Ecto neural progenitor cell (in vitro differentiated cells): Measurements from ENCODE around the gene MACROH2A2.
A peak's percentile ranks its signal among the peaks of the same experiment; 100 is the strongest.
"Not testable (repeated sequence)": the region's sequence is repeated elsewhere in the genome, so short reads cannot be mapped to it uniquely, and the experiment has no call there.

Experiments
- DNase-seq: peaks from one replicate; pipeline ENCODE4 v3.0.0-alpha.2; 2018; ENCODE audit warnings: low spot score

MACROH2A2 gene

GRCh38 chr10:70101668-70102067 is 49.0 kb downstream of the MACROH2A2 start:
- no peak for DNase-seq

- DNase-seq: peak; percentile 75
Observed at GRCh38 chr10:70106958-70107791, 54.5 kb downstream of the MACROH2A2 start.

GRCh38 chr10:70109064-70109729 is 56.6 kb downstream of the MACROH2A2 start:
- no peak for DNase-seq

GRCh38 chr10:70111496-70111895 is 58.9 kb downstream of the MACROH2A2 start:
- no peak for DNase-seq

- DNase-seq: no peak
Observed at GRCh38 chr10:70112071-70112470, 59.4 kb downstream of the MACROH2A2 start.

GRCh38 chr10:70114902-70115301 is 62.3 kb downstream of the MACROH2A2 start:
- DNase-seq: no peak

- peak; percentile 72 for DNase-seq
Observed at GRCh38 chr10:70115948-70116682, 63.5 kb downstream of the MACROH2A2 start.

GRCh38 chr10:70117646-70118045 is 65.0 kb downstream of the MACROH2A2 start:
- no peak for DNase-seq

- DNase-seq: no peak
Observed at GRCh38 chr10:70118196-70118595, 65.5 kb downstream of the MACROH2A2 start.

GRCh38 chr10:70119197-70119596 is 66.6 kb downstream of the MACROH2A2 start:
- no peak for DNase-seq

GRCh38 chr10:70119623-70120022 is 67.0 kb downstream of the MACROH2A2 start:
- no peak for DNase-seq

GRCh38 chr10:70120417-70120816 is 67.8 kb downstream of the MACROH2A2 start:
- DNase-seq: no peak

- DNase-seq: no peak
Observed at GRCh38 chr10:70121281-70121949, 68.8 kb downstream of the MACROH2A2 start.

- DNase-seq: no peak
Observed at GRCh38 chr10:70122742-70123141, 70.1 kb downstream of the MACROH2A2 start.

GRCh38 chr10:70123166-70123565 is 70.5 kb downstream of the MACROH2A2 start:
- not testable (repeated sequence) for DNase-seq

- DNase-seq: no peak
Observed at GRCh38 chr10:70123817-70124216, 71.2 kb downstream of the MACROH2A2 start.

GRCh38 chr10:70124415-70124814 is 71.8 kb downstream of the MACROH2A2 start:
- DNase-seq: no peak

- no peak for DNase-seq
Observed at GRCh38 chr10:70124918-70125317, 72.3 kb downstream of the MACROH2A2 start.

- DNase-seq: no peak
Observed at GRCh38 chr10:70125918-70126552, 73.4 kb downstream of the MACROH2A2 start.

- no peak for DNase-seq
Observed at GRCh38 chr10:70126700-70127395, 74.2 kb downstream of the MACROH2A2 start.
